Activated CD4-positive, alpha-beta T cell treated with anti-CD3 and anti-CD28 coated beads for 4 hours (primary cell): ENCODE data around the gene PTGES3L.
"Not testable (repeated sequence)": the region's sequence is repeated elsewhere in the genome, so short reads cannot be mapped to it uniquely, and the experiment has no call there.

ENCODE experiments used
- DNase-seq, 2 donors: peaks; one replicate each; pipeline ENCODE4 v3.0.0-alpha.2; 2020

Gene PTGES3L

DNA sequence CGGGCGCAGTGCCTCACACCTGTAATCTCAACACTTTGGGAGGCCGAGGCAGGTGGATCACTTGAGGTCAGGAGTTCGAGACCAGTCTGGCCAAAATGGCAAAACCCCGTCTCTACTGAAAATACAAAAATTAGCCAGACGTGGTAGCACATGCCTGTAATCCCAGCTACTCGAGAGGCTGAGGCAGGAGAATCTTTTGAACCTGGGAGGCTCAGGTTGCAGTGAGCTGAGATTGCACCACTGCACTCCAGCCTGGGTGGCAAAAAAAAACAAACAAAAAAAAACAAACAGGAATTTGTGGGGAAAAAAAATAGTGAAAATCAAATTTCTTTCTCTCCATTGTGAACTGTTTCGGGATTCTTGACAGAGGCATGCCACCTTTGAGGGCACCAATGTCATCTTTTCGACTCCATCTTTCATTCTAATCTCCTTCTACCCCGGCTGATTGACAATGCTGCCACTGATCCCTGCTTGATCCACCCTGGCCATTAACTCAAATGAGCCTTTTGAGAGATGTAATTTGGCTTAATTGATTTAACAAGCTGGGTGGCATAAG is 60.3 kb downstream of the PTGES3L start:
- DNase-seq, result not testable (repeated sequence)

DNA sequence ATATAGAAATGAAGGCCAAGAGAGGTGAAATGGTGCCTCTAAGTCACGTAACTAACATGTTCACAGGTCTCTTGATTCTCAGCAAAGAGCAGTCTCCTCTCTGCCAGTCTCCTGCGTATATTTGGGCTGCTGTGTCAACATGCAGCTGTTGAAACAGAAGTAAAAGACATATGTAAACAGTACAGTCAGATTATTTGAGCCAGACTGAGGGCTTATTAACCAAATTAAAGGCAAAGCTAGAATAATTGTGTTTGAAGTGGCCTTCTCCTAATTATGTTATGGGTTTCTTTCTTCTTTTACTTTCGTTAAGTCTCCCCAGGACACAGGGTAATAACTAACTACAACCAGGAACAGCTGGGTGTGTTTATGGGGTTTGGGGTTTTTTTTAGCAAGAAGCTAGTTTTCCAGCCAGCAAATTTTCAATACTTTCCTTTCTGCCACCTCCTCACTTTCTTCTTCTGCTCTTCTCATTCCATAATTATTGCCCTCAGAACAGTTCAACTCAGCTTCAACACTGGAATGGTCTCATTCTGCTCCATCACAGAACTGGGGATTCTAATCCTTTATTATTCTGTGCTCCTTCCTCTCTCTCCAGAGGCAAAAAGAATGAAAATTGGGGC is 60.9 kb downstream of the PTGES3L start:
- no peak for DNase-seq
